ENCODE results near the gene SORCS3.

DNA sequence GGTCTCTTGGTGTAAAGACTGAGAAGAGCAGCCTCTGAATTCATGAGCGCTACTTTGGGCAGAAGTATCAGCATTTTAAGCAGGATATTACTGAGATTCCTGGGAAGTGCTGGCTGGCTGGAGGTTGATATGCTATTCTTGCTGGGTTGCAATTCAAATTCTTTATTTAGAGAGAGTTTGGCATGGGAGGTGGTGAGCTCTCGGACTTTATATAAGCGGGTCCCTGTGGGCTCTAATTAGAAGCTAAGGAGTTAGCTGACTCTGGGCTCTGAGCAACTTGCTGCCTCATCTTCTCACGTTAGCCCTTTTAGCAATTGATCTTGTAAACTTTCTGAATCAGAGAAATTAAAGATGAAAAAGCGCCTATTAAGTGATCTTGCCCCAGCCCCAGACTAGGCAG, 430.9 kb downstream of the SORCS3 start:
- TF ChIP-seq, protein P1, sequence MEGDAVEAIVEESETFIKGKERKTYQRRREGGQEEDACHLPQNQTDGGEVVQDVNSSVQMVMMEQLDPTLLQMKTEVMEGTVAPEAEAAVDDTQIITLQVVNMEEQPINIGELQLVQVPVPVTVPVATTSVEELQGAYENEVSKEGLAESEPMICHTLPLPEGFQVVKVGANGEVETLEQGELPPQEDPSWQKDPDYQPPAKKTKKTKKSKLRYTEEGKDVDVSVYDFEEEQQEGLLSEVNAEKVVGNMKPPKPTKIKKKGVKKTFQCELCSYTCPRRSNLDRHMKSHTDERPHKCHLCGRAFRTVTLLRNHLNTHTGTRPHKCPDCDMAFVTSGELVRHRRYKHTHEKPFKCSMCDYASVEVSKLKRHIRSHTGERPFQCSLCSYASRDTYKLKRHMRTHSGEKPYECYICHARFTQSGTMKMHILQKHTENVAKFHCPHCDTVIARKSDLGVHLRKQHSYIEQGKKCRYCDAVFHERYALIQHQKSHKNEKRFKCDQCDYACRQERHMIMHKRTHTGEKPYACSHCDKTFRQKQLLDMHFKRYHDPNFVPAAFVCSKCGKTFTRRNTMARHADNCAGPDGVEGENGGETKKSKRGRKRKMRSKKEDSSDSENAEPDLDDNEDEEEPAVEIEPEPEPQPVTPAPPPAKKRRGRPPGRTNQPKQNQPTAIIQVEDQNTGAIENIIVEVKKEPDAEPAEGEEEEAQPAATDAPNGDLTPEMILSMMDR (IDR thresholded peaks at IDR 0.05; ENCODE audit: low read depth, low read length, poor library complexity, severe bottlenecking) = no peak
- TF ChIP-seq EZH2phosphoT487 (IDR thresholded peaks at IDR 0.05; ENCODE audit: borderline replicate concordance, low read length) = no peak
